Muscle of leg (tissue), 11 donors: ENCODE results near the gene CCDC127. TPM values are rescaled to one million over a fixed set of nuclear protein-coding genes. Genes with fewer than 3 reads are reported as not detected.
"Not testable (repeated sequence)": the region's sequence is repeated elsewhere in the genome, so short reads cannot be mapped to it uniquely, and the experiment has no call there.

ENCODE experiments used
- DNase-seq: peaks from one replicate; pipeline ENCODE4 v3.0.0; 2013
- H3K27ac ChIP-seq: one replicate; pipeline ENCODE4 v1.5.1; 2013; ENCODE audit warnings: mild to moderate bottlenecking, low read length, control low read depth
- H3K27me3 ChIP-seq: one replicate; pipeline ENCODE4 v1.6.1; 2013; ENCODE audit warnings: low read length; ENCODE audit not compliant: control insufficient read depth, insufficient read depth
- H3K36me3 ChIP-seq: one replicate; pipeline ENCODE4 v1.6.1; 2013; ENCODE audit warnings: low read length; ENCODE audit not compliant: control insufficient read depth, insufficient read depth
- H3K4me1 ChIP-seq: one replicate; pipeline ENCODE4 v1.6.1; 2013; ENCODE audit warnings: low read length; ENCODE audit not compliant: control insufficient read depth, insufficient read depth
- H3K4me3 ChIP-seq: one replicate; pipeline ENCODE4 v1.5.1; 2013; ENCODE audit warnings: low read length, control low read depth
- H3K9me3 ChIP-seq: replicated peaks from 2 replicates; pipeline ENCODE4 v1.6.1; 2013; ENCODE audit warnings: low read depth, low read length; ENCODE audit not compliant: control insufficient read depth
- WGBS: methylation state at CpG from one replicate; pipeline ENCODE4 v1.1.5; 2013; ENCODE audit warnings: missing lambda C conversion rate; ENCODE audit not compliant: insufficient coverage; 5-methylcytosine and 5-hydroxymethylcytosine counted together
- polyA plus RNA-seq, 8 donors: library from polyadenylated mRNA; unstranded; fragments of 120-200 nt; gene quantifications; one replicate each; pipeline versions ENCODE4 v1.2.1 to v1.2.3, GENCODE V29; 2013; ENCODE audit warnings: inconsistent platforms in 1 of 8, low replicate concordance in 1 of 8; ENCODE audit not compliant: insufficient read length in 8 of 8, insufficient read depth in 1 of 8
- total RNA-seq: library from RNA; stranded (reverse); fragments of 120-200 nt; gene quantifications from one replicate; pipeline ENCODE4 v1.2.4, GENCODE V29; 2013

Gene CCDC127
- total and polyA plus RNA-seq, 9 donors, result 6.4 to 11.1 (median 8.4) TPM

DNA sequence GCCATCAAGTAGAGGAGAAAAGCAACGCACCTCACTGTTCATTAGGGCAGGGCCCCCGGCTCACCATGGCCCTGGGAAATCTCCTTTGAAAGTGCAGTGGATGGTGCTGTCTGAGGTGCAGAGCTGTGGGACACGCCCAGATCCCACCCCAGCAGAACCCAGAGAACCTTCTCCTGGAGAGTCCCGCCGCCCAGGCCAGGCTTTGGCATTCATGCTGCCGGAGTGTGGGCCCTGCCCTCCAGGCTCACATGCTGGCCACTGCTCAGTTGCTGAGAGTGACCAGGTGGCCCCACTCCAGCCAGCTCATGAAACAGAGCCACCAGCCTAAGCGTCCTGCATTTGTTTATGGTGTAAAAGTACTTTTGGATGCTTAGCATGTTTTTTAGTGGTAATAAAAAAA, 50.4 kb downstream of the CCDC127 start:
- H3K36me3 ChIP-seq, result no peaks in the 10 kb centered on the region
- DNase-seq, result no peak
- peaks cover 5% of the 10 kb centered on the region for H3K4me1 ChIP-seq
- H3K9me3 ChIP-seq, result no peaks in the 10 kb centered on the region
- H3K27me3 ChIP-seq, result peaks cover 3% of the 10 kb centered on the region
- no peak overlapping the region for H3K4me3 ChIP-seq
- H3K27ac ChIP-seq, result no peak overlapping the region
- no CpG with 5 or more reads among the region's 7 CpGs for WGBS

DNA sequence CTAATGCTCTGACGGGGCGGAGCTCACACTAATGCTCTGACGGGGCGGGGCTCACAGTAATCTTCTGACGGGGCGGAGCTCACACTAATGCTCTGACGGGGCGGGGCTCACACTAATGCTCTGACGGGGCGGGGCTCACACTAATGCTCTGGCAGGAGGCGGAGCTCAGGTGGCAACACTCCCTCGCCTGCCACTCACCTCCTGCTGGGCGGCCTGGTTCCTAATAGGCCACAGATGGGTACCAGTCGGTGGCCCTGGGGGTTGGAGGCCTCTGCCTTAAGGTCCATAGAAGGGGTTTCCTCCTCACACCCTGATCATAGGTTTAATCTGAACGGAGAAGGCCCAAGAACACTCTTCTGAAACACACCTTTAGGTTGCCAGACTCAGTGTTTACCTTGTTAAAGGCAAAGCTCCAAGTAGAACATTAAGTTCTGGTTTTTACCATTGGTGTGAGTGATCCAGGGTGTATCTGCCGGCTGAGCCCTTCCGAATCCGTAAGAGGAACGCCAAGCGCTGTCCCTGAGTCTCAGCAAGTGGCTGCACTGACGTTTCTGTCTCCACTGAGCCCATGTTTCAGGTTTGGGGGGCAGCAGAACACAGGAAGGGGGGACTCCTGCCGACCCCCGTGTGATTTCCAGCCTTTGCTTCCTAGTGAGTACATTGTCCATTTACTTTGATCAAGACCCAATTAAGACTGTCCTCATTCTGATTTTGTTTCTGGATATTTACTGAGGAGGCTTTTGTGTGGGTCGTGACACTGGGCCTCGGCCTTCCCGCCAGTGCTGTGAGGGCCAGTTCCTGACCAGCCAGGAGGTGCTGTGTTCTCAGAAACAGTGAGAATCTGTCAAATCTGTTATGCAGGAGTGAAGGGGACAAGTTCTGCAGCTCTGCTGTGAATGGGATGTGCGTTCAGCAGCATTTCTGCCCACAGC, 51.2 kb downstream of the CCDC127 start:
- DNase-seq, result no peak
- Histone ChIP-seq H3K9me3 (no peaks in the 10 kb centered on the region), H3K27me3 (no peaks in the 10 kb centered on the region), H3K4me1 (peaks cover 5% of the 10 kb centered on the region), H3K4me3 (no peak overlapping the region), H3K27ac (no peak overlapping the region), H3K36me3 (no peaks in the 10 kb centered on the region)
- 83% methylated on average over 15 of the region's 27 CpGs for WGBS

DNA sequence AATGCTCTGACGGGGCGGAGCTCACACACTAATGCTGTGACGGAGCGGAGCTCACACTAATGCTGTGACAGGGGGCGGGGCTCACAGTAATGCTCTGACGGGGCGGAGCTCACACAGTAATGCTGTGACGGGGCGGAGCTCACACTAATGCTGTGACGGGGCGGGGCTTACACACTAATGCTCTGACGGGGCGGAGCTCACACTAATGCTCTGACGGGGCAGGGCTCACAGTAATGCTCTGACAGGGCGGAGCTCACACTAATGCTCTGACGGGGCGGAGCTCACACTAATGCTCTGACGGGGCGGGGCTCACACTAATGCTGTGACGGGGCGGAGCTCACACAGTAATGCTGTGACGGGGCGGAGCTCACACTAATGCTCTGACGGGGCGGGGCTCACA, 53.2 kb downstream of the CCDC127 start:
- H3K27me3 ChIP-seq, H3K36me3 ChIP-seq, H3K4me3 ChIP-seq, DNase-seq, H3K9me3 ChIP-seq, H3K4me1 ChIP-seq, H3K27ac ChIP-seq: not testable (repeated sequence)
- WGBS, result 92% methylated on average over 17 of the region's 25 CpGs

DNA sequence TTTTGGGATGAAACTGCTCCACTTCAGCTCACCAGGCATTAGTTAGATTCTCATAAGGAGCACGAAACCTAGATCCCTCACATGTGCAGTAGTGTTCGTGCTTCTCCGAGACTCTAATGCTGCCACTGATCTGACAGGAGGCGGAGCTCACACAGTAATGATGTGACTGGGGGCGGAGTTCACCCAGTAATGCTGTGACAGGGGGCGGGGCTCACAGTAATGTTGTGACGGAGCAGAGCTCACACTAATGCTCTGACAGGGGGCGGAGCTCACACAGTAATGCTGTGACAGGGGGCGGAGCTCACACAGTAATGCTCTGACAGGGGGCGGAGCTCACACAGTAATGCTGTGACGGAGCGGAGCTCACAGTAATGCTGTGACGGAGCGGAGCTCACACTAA, 53.7 kb downstream of the CCDC127 start:
- Histone ChIP-seq H3K36me3 (no peaks in the 10 kb centered on the region), H3K27me3 (no peaks in the 10 kb centered on the region), H3K4me1 (no peaks in the 10 kb centered on the region), H3K9me3 (no peaks in the 10 kb centered on the region), H3K27ac (no peak overlapping the region), H3K4me3 (no peak overlapping the region)
- WGBS, result 93% methylated on average over 7 of the region's 14 CpGs
- DNase-seq, result no peak

DNA sequence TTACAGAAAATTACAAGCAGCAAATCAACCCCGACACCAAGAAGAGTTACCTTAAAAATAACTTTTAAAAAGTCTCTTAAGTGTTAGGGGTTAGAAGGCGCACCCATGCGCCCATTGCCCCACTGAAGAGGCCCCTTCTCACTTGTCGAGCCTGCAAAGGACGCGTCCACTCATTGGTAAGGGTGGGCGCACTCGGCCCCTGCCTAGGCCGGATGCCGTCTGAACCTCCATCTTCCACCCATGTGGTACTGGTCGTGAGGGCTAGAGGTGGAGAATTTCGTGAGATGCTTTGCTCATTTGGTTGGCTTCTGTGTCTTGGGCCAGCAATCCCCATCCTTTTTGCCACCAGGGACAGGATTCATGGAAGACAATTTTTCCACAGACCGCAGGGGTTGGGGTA, 54.1 kb downstream of the CCDC127 start:
- Histone ChIP-seq H3K4me1 (no peaks in the 10 kb centered on the region), H3K27ac (no peak overlapping the region), H3K36me3 (no peaks in the 10 kb centered on the region), H3K4me3 (no peak overlapping the region), H3K27me3 (no peaks in the 10 kb centered on the region), H3K9me3 (no peaks in the 10 kb centered on the region)
- 77% methylated on average over 6 of the region's 13 CpGs for WGBS
- no peak for DNase-seq

DNA sequence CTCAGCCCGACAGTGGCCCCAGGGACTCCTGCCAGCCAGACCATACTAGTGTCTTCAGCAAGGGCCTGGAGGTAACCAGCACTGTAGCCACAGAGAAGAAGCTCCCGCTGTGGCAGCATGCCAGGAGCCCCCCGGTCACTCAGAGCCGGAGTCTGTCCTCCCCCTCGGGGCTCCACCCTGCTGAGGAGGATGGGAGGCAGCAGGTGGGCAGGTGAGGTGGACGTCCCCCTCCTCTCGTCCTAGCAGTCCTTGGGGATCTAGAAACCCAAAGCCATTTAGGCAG, 54.7 kb downstream of the CCDC127 start:
- Histone ChIP-seq H3K4me3 (no peak overlapping the region), H3K9me3 (no peaks in the 10 kb centered on the region), H3K27me3 (no peaks in the 10 kb centered on the region), H3K27ac (no peak overlapping the region), H3K4me1 (no peaks in the 10 kb centered on the region), H3K36me3 (no peaks in the 10 kb centered on the region)
- 88% methylated on average over 5 of the region's 7 CpGs for WGBS
- no peak for DNase-seq

DNA sequence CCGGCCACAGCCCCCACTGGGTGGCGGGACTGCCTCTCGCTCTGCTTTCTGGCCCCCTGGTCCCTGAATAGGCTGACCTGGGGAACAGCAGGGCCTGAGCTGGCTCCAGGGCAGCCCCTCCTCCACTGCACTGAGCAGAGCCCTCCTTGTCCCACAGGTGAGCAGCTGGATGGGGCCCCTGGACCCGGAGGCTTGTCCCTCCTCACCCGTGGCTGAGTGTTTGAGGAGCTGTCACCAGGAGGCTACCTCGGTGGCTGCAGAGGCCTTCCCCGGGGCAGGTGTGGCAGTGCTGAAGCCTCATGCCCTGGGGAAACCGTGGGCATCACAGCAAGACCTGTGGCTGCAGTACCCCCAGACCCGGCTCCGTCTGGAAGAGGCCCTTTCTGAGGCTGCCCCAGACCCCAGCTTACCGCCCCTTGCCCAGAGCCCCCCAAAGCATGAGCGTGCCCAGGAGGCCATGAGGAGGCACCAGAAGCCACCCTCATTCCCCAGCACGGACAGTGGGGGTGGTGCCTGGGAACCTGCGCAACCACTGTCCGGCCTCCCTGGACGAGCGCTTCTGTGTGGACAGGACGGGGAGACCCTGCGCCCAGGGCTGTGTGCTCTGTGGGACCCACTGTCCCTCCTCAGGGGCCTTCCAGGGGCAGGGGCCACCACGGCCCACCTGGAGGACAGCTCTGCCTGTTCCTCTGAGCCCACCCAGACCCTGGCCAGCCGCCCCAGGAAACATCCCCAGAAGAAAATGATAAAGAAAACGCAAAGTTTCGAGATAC, 55.2 kb downstream of the CCDC127 start:
- 92% methylated on average over 22 of the region's 23 CpGs for WGBS
- Histone ChIP-seq H3K27ac (no peak overlapping the region), H3K27me3 (no peaks in the 10 kb centered on the region), H3K4me1 (no peaks in the 10 kb centered on the region), H3K9me3 (no peaks in the 10 kb centered on the region), H3K36me3 (no peaks in the 10 kb centered on the region), H3K4me3 (no peak overlapping the region)
- no peak for DNase-seq

DNA sequence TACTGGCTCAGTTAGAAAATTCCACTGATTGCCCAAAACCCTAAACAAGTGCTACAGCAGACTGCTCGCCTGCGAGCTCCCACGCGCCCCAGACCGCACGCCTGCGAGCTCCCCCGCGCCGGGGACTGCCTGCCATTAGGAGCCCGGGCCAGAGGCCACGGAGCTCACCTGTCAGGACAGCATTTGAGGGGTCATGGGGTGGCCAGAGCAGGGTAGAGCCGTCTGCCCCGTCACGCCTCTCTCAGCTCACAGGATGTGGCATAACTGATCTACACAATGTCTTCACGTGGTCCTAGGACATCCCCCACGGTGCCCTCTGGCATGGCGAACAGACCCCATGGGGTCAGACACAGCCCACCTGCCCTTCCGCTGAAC, 55.8 kb downstream of the CCDC127 start:
- DNase-seq, result no peak
- 90% methylated on average over 19 of the region's 19 CpGs for WGBS
- Histone ChIP-seq H3K27ac (no peak overlapping the region), H3K9me3 (no peaks in the 10 kb centered on the region), H3K36me3 (no peaks in the 10 kb centered on the region), H3K27me3 (no peaks in the 10 kb centered on the region), H3K4me1 (no peaks in the 10 kb centered on the region), H3K4me3 (no peak overlapping the region)

DNA sequence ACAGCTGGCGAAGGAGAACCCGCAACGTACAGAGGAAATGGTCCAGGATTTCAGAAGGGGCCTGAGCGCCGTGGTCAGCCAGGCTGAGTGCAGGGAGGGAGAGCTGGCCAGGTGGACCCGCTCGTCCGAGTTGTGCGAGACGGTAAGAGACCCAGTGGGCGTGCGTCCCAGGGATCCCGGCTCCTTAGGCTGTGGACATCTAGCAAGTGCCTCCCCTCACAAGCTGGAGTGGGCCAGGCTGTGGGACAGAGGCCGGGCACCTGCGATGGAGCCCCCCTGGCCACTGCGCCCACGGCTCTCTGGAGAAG, 56.2 kb downstream of the CCDC127 start:
- H3K27me3 ChIP-seq, result no peaks in the 10 kb centered on the region
- DNase-seq, result no peak
- whole genome bisulfite sequencing, result 87% methylated on average over 17 of the region's 17 CpGs

DNA sequence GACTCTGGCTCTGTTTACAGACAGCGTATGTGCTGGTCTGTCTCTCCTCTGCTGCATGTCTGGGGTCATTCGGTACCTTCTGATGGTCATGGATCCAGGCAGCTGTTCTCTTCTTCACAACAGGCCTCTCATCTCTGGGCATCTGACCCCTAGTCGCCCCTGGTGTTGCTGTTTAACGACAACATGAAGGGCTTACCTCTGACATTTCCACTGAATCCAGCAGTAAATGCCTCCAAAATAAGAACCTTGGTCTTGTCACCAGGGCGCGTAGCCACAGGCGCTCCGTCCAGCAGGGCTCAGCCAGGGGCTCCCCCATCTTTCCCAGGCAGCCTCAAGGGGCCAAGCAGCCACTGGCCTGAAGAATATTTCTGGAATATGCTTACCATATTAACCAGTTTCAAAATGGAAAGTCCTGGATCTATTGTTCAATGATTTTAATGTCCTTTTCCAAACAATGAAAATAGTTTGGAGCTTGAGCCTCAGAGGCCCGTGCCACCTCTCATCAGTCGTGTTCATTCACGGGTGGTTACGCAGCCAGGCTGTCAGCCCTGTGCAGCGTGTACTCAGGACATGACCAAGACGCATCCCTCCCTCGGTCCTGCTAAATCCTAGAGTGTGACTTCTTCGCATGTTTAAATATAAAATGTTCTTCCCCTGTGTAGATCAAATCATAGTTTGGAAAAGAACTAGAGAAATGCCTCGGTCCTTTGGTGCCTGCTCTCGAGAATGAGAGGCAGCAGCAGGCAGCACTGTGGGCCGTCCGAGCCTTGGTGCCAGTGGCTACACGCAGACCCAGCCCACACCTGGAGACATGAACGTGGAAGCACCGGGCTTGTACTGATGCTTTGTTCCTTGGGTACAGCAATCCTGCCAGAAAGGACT, 56.8 kb downstream of the CCDC127 start:
- DNase-seq, result no peak
- Histone ChIP-seq H3K9me3 (no peaks in the 10 kb centered on the region), H3K4me3 (no peak overlapping the region), H3K36me3 (no peaks in the 10 kb centered on the region), H3K27ac (no peak overlapping the region), H3K4me1 (no peaks in the 10 kb centered on the region), H3K27me3 (no peaks in the 10 kb centered on the region)
- WGBS, result 70% methylated on average over 16 of the region's 23 CpGs

More for the DNA sequence above, 56.2 kb downstream of the CCDC127 start:
- no peaks in the 10 kb centered on the region for H3K36me3 ChIP-seq
- no peaks in the 10 kb centered on the region for H3K4me1 ChIP-seq
- no peak overlapping the region for H3K27ac ChIP-seq
- H3K9me3 ChIP-seq, result no peaks in the 10 kb centered on the region
- no peak overlapping the region for H3K4me3 ChIP-seq
